Dermis microvascular lymphatic vessel endothelial cell (primary cell): Measurements from ENCODE around the gene TEP1. TPM values are rescaled to one million over a fixed set of nuclear protein-coding genes. Genes with fewer than 3 reads are reported as not detected.

Source experiments
- DNase-seq, 2 donors: peaks; one replicate each; pipeline versions ENCODE4 v3.0.0 to v3.0.0-alpha.2; 2010; ENCODE audit warnings: low read depth in 2 of 2
- total RNA-seq: library from RNA; depleted of rRNA; stranded (reverse); fragments of >200 nt; gene quantifications from 2 replicates; pipeline ENCODE4 v1.2.1, GENCODE V29; 2014

Gene TEP1
- total RNA-seq, 1 donor from 2014 or later: 19.8 TPM

DNA sequence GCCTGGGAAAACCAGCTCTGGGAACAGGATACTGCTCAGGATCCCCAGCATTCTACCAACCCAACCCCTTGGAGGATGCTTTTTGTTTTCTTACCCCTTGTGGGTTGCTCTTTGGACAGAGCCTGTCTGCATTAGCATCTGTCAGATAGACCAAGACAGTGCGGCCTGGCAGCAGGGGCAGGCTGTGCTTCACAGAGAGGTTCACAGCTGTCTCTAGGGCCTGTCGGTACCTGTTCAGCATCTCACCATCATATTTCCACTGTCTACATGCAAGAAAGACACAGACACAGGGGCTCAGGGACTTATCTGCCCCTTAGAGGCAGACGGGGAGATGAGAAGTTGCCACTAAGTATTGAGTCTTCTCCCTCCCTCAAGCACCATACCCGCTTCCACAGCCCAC is 21.8 kb downstream of the TEP1 start:
- DNase-seq: no peak

DNA sequence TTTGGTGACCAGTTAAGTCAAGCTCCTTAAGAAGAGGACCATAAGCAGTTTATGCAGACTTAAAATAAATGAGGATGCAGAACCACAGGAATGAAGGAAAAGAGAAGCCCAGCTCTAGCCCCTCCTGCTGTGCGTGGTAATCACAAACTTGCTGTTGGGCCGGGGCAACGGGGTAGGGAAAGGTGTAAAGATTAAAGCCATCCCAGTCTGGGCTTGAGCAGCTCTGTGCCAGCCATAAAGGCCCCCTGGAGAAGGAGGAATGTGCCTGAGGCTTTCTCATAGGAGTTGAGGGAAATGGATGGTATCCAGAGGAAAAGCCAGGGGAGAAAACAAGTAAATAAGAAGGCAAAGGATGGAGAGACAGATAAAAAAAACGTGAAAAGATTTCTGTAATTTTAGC is 25.1 kb downstream of the TEP1 start:
- no peak for DNase-seq

DNA sequence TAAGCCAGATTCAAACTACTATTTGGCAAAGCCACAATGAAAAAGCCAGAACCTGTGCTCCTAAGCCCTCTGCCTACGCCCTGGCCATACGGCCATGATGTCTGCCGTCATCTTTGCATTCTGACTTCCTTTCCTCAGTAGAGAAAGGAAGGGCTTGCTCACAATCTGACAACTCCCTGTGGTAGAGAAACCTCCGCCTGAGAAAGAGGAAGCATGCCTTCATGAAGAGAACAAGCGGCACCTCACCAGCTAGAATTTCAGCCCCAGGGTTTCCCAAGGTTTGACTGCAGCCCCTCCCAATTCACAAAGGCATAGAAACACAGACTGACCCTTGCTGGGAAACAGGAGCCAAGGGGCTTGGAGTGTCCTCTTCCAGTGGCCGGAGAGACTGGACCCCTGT is 25.7 kb downstream of the TEP1 start:
- DNase-seq: no peak

DNA sequence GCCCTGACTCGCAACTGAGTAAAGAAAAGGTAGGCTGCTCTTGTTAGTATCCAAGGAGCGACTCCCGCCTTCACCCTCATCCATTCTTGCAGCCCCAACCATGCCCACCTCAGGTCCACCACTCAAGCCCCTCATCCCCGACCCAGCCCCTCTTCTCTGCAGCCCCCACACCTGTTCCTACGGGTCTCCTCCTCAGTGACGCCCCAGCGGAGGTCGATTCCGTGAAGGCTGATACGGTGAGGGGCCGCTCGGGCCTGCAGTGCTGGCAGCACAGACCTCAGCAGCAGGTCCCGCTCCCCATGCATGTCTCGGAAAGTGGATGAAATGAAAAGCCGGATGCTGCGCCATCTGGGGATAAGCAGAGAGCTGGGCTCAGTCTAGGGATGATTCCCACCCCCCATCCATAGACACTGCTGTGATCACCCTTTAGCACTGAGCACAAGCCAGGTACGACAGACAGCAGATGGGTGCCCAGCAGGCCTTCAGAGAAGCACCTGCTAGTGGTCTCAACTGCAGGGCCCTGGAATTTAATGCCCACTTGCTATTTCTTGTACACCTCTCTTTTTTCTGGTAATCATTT is 26.9 kb downstream of the TEP1 start:
- no peak for DNase-seq

DNA sequence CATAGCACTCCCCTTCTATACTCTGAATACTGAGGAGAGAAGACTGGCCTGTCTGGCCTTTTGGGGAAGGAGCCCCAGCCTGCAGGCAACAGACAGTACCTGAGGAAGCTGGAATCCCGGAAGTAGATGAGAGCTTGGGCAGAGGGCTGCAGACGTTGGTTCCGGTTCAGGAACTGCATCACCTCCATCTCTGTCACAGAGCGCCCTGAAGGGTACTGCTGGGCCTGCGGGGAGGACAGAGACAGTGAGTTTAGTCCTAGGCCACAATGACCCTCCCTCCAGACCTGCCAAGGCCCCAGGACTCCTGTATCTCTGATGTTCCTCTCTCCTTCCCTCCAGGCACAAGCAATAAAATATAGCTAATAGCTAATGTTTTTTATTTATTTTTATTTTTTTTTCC is 28.4 kb downstream of the TEP1 start:
- DNase-seq: no peak

DNA sequence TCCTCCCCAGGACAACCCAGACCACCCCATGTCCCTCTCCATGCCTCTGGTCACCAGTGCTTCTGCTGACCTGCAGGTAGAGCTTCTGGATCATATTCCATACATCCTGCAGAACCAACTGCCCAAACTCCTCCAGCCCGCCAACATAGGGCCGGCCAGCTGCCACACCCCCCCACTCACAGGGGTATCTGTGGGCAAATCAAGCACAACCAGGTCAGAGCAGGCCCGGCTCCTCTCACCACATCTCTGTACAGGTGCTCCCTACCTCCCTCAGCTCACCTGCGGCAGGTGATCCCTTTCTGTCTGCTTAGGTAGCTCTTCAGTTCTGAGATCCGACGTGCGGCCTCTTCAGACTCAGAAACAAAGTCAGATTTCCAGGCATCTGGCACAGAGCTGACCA is 29.0 kb downstream of the TEP1 start:
- no peak for DNase-seq

DNA sequence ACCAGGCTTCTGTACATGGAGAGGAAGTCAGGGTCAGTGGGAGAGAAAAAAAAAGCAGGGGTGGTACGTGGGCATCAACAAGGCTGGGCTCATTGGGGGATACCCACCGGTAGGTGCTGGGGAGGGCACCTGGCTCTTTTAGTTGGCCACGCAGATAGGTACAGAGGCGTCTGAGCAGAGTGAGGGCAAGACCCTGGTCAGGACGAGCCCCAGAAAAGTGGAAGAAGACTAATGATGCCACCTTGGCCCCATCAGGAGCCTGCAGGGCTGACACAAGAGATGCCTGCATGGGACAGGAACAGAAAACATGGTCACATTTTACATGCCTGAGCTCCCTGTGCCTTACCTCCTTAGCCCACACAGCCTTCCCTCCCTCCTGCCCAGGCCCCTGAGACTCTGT is 29.7 kb downstream of the TEP1 start:
- no peak for DNase-seq

DNA sequence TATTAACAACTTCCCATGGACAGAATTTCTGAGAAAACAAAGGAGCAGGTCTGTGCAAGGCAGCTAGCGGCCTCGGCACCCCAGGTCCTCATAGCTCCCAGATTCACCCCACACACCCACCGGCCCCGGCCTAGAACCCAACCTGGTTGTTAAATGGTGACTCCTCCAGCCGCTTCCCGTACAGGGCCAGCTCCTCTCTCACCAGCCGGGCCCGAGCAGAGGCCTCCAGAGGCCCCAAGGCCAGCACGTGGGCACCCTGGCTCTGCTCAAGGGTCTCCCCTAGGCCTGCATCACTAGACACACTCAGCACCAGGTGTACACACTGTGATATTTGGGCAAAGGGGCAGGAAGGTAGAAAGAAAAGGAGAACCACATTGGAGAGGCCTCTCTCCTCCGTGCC is 30.3 kb downstream of the TEP1 start:
- DNase-seq: no peak

DNA sequence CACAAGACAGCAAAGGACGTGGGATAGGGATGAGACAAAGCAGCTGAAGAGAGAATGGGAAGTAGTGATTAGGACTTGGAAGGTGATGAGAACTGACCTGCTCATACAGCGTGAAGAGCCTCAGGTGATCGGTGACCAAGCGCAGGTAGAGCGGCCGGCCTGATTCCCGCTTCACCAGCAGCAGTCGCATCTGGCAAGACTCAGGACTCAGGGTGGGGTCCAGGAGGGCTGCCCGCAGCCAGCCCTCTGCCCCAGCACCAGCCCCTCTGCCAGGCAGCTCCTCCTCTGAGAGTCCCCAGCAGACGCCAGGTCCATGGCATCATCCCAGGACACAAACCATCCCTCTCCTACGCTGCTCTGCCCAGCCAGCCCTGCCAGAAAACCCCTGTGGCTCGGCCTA is 30.8 kb downstream of the TEP1 start:
- DNase-seq: no peak

DNA sequence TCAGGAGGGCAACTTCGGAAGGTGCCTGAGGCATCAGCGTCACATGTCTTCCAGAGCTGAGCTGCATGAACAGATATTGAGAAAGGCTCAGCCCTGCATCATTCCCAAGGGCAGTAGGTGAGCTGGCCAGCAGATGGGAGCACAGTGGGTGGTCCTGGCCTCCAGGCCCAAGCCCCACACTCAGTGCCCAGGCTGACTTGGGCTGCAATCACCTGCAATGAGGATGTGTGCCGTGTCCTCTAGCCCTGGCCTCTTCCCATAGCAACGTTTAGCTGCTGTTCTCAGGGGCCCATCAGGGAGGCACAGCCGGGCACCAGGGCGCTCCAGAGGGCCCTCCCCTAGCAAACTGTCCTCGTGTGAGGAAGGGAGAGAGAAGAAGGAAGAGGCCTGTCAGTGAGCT is 32.0 kb downstream of the TEP1 start:
- DNase-seq: no peak

DNA sequence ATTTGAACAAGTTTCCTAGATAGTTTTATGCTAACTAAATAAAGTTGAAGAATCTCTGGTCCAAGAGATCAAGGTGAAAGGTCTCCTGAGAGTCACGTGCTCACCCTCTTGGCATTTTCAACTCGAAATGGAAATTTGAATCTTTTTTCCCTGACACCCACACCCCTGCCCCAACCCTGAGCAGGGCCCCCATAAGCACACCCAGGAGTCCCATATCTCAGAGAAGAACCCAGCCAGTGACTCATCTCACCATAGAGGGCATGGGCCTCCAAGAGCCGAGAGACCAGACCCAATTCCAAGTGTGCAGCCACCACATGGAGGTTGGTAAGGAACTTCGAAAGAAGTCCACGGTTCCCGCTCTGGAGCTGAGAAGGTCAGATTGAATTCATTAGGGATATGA is 32.6 kb downstream of the TEP1 start:
- no peak for DNase-seq

DNA sequence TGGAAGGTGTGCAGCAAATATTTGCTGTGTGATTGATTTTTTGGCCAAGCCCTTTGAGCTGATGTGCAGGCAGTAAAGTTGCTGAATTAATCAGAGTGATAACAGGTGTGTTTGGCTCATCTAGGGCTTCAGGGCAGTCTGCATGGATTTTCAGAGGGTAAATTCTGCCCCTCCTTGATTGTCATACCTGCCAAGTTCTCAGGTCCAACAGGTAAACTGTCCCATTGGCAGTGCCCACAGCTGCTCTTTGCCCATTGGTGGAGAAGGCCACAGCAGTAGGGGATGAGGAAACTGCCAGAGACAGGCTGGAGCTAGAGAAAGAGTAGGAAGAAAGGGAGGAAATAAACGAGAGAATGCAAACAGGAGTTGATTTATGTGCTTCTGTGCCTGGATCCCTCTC is 33.6 kb downstream of the TEP1 start:
- DNase-seq: no peak

DNA sequence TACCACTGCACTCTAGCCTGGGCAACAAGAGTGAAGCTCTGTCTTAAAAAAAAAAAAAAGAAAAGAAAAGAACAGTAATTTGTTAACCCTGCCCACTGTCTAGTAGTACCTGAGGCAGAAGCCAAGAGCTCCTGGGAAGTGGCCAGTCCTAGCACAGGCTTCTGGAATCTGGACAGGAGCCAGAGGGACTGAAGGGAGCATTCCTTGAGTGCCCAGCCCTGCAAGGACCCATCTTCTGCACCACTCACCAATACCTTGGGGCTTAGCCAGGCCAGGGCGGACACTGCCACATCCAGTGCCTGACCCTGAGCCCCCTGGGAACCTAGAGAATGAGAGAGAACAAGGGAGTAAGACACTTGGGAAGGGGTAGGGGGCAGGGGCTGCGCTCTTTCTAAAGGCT is 36.1 kb downstream of the TEP1 start:
- no peak for DNase-seq

DNA sequence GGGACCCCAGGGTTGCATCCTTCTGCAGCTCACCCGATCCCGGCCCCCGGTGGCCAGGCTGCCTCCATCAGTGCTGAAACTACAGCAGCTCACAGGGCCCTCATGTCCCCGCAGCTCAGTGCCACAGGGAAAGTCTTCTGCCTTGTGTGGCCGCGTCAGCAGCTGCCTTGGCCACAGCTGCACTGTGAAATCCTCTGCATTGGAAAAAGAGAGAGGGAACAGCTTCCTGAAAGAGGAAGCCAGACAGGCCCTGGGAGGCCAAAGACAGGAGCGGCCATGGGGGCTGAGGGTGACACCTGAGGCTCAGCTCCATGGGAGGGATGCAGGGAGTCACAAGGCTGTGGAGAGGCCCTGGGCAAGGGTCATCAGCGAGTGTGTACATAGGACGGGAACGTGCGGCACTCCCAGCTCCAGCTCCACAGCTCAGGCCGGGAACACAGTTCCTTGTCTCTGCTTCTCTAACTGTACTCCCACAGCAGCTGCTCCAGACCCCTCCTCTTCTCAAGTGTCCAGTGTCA is 37.2 kb downstream of the TEP1 start:
- no peak for DNase-seq

DNA sequence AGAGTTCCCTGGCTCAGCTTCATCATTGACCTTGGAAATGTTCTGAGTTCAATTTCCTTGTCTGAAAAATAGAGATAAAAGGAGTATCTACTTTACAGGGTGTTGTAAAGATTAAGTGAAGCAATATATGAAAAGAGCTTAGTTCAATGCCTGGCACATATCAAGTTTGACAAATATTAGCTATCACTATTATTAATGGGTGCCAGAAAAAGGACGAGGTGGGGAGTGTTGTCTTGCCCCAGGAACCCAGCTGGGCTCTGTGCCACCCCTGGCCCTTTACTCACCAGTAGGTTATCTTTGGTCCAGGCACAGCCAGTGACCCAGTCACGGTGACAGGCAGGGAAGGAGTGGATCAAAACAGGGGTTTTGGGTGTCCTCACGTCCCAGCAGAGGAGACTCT is 37.8 kb downstream of the TEP1 start:
- DNase-seq: no peak

DNA sequence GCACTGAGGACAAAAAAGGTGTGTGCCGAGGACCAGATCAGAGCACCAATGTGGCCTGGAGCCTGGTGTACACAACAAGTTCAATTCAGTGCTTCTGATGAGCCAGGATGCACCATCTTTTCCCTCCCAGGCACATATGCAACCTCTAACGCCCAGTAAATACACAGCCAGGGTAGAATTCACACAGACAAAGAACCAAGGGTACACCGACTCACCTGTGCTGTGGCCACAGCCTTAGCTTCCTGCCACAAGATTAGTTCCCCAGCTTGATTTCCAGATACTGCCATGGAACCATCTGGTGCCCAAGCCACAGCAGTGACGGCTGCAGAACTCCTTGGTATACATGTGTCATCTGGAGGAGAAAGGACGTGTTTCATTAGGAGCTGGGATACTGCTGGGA is 40.5 kb downstream of the TEP1 start:
- DNase-seq: no peak

DNA sequence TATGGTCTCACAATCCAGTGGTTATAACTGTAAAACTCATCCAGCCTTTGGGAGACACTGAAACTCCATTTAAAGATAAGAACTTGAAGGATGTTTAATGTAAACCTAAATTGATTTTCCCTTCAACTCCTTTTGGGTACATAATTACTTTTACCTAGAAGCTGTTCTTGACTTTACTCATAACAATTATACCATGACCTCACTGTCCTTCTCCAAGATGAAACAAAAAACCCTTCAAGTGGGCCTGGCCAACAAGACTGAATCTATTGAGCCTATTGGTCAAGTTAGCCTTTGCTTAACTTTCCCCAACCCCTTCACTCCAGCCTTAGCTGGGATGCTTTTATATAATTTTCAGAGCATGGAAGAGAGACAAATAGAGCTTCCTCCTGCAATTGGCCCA is 47.4 kb downstream of the TEP1 start:
- DNase-seq: no peak

DNA sequence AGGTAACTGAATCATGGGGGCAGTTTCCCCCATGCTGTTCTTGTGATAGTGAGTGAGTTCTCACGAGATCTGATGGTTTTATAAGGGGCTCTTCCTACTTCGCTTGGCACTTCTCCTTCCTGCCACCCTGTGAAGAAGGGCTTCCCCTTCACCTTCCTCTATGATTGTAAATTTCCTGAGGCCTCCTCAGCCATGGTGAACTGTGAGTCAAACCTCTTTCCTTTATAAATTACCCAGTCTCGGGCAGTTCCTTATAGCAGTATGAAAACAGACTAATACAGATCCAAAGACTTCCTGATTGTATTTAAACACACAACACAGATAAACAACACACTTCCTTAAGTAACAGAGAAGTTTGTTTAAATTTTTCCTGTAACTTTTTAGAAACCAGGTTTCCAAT is 54.8 kb downstream of the TEP1 start:
- DNase-seq: peak in 1 of 2 donors; percentile 31

DNA sequence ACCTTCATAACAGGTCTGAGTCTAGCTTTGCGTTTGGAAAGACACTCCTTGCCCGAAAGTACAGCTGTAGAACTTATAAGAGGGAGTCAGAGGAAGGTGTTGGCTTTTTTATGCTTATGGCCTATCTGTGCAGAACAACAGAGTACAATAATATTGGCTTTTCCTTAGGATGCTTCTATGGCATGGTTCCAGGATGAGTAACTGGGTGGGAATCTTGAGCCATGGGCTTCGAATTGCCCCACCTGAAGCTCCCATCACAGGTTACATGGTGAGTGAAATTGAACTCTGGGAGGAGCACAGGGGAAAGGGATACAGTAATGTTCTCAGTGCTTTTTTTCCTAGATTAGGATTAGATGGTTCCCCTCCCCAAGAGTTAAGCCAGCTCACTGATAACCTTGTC is 56.9 kb downstream of the TEP1 start:
- DNase-seq: no peak

DNA sequence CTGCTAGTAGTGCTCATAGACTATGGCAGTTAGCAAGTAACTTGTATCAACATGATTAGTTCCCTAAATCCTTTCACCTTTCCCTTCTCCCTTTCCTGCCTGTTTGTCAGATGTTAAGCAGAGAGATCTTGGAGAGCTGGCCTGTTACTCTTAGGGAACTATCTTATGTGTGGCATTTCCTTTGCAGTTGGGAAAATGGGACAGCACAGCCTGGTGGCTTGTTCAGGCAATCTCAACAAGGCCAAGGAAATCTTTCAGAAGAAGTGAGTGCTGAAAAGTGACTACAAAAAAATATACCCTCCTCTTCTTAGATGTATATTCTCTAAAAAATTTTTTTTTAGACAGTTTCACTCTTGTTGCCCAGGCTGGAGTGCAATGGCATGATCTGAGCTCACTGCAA is 62.4 kb downstream of the TEP1 start:
- peak in 1 of 2 donors; percentile 31 for DNase-seq

DNA sequence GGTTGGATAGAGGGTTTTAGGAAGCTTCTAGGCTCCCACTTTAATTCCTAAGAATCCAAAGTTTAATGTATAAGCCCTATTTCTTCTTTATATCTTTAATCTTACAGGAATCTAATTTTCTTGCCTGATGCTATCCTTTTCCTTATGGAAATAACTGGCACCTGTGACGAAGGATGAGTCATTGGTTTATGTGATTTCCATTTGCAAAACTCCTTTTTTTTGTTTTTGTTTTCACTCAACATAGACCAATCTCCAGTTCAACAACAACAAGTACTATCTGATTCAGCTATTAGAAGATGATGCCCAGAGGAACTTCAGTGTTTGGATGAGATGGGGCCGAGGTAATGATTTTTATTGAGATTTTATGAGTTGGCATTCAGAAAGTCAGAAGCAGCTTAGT is 63.0 kb downstream of the TEP1 start:
- peak in 1 of 2 donors; percentile 38 for DNase-seq

DNA sequence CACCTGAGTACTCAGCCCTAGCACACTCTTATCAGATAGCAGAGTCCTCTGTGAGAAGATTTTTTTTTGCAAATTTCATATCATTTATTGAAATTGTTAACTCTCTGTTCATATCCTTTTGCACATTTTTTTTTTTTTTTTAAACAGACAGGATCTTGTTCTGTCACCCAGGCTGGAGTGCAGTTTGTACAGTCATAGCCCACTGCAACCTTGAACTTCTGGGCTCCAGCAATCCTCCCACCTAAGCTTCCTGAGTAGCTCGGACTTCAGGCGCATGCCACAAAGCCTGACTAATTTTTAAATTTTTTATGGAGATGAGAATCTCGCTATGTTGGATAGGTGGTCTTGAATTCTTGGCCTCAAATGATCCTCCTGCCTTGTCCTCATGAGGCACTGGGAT is 65.6 kb downstream of the TEP1 start:
- DNase-seq: no peak

DNA sequence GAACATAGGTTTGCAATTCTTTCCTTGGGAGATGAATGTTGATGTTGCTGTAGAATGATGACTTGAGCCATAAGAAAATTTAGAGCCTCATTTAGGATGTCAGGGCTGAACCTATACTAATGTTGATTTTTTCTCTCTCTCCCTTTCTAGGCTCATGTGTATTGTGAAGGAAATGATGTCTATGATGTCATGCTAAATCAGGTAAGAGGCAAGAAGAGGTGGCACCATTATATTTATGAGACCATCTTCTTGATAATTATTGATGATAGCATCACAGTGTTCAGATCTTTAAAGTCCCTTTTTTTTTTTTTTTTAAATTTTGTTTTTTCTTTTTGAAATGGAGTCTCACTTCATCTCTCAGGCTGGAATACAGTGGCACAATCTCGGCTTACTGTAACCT is 66.6 kb downstream of the TEP1 start:
- DNase-seq: no peak

DNA sequence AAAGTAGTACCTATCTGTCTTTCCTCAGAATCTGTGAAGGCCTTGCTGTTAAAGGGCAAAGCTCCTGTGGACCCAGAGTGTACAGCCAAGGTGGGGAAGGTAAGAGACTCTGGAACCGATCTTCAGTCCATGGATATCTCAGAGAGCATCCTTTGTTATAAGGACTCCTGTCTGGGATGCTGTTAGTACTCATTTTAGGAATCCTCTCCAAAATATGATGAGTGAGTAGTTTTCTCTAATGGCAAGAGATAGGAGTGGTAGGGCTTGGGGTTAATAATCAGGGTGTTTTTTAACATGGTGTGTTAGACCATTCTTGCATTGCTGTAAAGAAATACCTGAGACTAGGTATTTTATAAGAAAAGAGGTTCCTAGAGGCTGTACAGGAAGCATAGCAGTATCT is 67.9 kb downstream of the TEP1 start:
- no peak for DNase-seq
